ENCODE results near the gene CEP43.

The CEP43 gene

GRCh38 chr6:166999145-166999883 is at the start of gene CEP43:
Gene CEP43 (plus strand): TSS chr6:166999397. CDS start chr6:166999413, 16 bp downstream.
- DNase-seq (ENCODE audit: extremely low read depth in 1 of 2, low read depth in 1 of 2), result peak; percentile 82 to 92

GRCh38 chr6:166949528-166950442 is 49.4 kb upstream of the CEP43 start:
- DNase-seq (ENCODE audit: extremely low read depth in 1 of 2, low read depth in 1 of 2), result no peak

- no peak for DNase-seq (ENCODE audit: extremely low read depth in 1 of 2, low read depth in 1 of 2)
Measured at GRCh38 chr6:166950443-166950821, 48.8 kb upstream of the CEP43 start.

- DNase-seq (ENCODE audit: extremely low read depth in 1 of 2, low read depth in 1 of 2), result peak; percentile 38 to 86
Measured at GRCh38 chr6:166950892-166951669, 48.1 kb upstream of the CEP43 start.

- DNase-seq (ENCODE audit: extremely low read depth in 1 of 2, low read depth in 1 of 2), result no peak
Measured at GRCh38 chr6:166951670-166952060, 47.5 kb upstream of the CEP43 start.

GRCh38 chr6:166952121-166952520 is 47.1 kb upstream of the CEP43 start:
- DNase-seq (ENCODE audit: extremely low read depth in 1 of 2, low read depth in 1 of 2), result no peak

GRCh38 chr6:166952567-166953486 is 46.4 kb upstream of the CEP43 start:
- no peak for DNase-seq (ENCODE audit: extremely low read depth in 1 of 2, low read depth in 1 of 2)

GRCh38 chr6:166954118-166954713 is 45.0 kb upstream of the CEP43 start:
- no peak for DNase-seq (ENCODE audit: extremely low read depth in 1 of 2, low read depth in 1 of 2)

GRCh38 chr6:166955121-166955864 is 43.9 kb upstream of the CEP43 start:
- no peak for DNase-seq (ENCODE audit: extremely low read depth in 1 of 2, low read depth in 1 of 2)

- DNase-seq (ENCODE audit: extremely low read depth in 1 of 2, low read depth in 1 of 2), result no peak
Measured at GRCh38 chr6:166955865-166956443, 43.2 kb upstream of the CEP43 start.

GRCh38 chr6:166956444-166957086 is 42.6 kb upstream of the CEP43 start, which contains the start of gene RNASET2:
Gene RNASET2 (minus strand): TSS chr6:166956550. CDS start chr6:166956182, 368 bp downstream.
- peak; percentile 94 to 95 for DNase-seq (ENCODE audit: extremely low read depth in 1 of 2, low read depth in 1 of 2)

- no peak for DNase-seq (ENCODE audit: extremely low read depth in 1 of 2, low read depth in 1 of 2)
Measured at GRCh38 chr6:166957087-166957804, 42.0 kb upstream of the CEP43 start.

GRCh38 chr6:166957805-166958076 is 41.5 kb upstream of the CEP43 start:
- no peak for DNase-seq (ENCODE audit: extremely low read depth in 1 of 2, low read depth in 1 of 2)

- DNase-seq (ENCODE audit: extremely low read depth in 1 of 2, low read depth in 1 of 2), result no peak
Measured at GRCh38 chr6:166958926-166959861, 40.0 kb upstream of the CEP43 start.

GRCh38 chr6:166959911-166960608 is 39.1 kb upstream of the CEP43 start:
- no peak for DNase-seq (ENCODE audit: extremely low read depth in 1 of 2, low read depth in 1 of 2)

GRCh38 chr6:166960609-166960978 is 38.6 kb upstream of the CEP43 start:
- no peak for DNase-seq (ENCODE audit: extremely low read depth in 1 of 2, low read depth in 1 of 2)
